ENCODE data around the gene BMPR1A.

The BMPR1A gene

DNA sequence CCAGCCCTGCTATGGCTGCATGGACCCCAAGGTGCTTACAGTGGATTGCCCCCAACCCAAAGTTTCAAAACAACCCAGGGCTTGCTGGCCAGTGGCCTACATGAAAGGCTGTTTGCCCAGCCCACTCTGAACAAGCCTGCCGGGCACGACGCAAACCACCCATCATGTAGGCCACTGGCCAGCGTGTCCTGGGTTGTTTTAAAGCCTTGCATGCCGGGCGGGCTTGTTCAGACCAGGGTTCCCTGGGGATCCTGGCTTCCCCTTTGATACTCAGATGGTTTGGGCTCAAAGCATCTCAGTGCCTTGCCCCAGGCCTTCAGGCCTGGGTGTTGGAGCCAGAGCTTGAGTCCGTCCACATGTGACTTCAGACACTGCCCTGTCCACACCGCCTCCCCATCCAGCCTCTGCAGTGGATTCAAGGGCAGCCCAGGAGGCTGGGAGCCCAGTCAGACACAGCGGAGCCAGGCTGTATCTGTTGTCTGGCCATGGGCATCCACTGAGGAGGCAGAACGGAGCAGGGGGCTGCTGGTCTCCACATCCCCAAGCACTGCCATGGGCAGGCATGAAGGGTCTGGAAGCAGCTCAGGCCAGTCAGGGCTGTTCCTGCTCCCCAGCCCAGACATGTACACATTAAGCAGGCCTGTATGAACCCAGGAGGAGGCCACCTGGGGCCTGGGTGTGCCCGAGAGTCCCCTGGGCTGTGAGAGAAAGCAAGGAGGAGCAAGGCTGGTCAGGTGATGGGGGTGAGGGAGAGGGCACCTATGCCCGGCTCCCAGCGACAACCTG lies 207.8 kb downstream of the BMPR1A start:
- TF ChIP-seq, protein P1, sequence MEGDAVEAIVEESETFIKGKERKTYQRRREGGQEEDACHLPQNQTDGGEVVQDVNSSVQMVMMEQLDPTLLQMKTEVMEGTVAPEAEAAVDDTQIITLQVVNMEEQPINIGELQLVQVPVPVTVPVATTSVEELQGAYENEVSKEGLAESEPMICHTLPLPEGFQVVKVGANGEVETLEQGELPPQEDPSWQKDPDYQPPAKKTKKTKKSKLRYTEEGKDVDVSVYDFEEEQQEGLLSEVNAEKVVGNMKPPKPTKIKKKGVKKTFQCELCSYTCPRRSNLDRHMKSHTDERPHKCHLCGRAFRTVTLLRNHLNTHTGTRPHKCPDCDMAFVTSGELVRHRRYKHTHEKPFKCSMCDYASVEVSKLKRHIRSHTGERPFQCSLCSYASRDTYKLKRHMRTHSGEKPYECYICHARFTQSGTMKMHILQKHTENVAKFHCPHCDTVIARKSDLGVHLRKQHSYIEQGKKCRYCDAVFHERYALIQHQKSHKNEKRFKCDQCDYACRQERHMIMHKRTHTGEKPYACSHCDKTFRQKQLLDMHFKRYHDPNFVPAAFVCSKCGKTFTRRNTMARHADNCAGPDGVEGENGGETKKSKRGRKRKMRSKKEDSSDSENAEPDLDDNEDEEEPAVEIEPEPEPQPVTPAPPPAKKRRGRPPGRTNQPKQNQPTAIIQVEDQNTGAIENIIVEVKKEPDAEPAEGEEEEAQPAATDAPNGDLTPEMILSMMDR (IDR thresholded peaks at IDR 0.05) = no peak

DNA sequence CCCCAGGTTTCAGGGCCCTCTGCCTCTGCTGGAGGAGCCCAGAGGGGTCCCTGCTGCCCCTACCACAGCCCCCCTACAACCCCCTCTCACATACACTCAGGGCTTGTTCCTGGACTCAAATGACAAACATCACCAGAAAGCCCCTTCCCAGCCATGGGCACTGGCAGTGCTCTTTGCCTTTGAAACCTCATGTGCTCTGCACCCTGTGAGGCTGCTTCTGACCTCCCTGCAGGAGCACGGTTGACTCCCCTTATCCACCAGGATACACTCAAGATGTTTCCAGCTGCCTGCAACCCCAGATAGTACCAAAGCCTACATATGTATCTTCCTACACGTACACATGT lies 208.4 kb downstream of the BMPR1A start:
- TF ChIP-seq, protein P1 (IDR thresholded peaks at IDR 0.05) = no peak

DNA sequence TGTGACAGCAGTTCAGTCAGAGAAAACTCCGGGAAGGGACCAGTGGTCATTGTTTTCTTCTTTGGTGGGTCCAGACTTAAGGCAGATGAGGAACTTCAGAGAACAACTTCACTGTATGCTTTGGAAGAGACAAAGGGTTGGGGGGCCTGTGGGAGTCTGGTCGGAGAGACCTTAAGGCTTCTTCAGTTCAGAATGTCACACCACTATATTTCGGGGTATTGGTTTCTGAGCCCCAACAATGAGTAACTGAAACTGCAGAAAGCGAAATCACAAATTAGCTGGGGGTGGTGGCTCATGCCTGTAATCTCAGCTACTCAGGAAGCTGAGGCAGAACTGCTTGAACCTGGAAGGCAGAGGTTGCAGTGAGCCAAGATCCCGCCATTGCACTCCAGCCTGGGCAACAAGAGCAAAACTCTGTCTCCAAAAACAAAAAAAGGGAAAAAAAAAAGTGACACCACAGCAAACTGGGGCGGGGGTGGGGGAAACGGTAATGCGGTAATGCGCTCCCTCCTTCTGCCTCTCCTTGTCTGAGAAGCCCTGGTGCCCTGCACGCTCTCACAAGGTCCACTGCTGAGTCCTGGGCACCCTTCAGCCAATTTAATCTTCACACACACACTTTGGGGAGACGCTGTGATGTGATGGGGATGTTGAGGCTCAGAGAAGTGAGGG lies 209.7 kb downstream of the BMPR1A start:
- TF ChIP-seq, protein P1 (IDR thresholded peaks at IDR 0.05) = no peak

DNA sequence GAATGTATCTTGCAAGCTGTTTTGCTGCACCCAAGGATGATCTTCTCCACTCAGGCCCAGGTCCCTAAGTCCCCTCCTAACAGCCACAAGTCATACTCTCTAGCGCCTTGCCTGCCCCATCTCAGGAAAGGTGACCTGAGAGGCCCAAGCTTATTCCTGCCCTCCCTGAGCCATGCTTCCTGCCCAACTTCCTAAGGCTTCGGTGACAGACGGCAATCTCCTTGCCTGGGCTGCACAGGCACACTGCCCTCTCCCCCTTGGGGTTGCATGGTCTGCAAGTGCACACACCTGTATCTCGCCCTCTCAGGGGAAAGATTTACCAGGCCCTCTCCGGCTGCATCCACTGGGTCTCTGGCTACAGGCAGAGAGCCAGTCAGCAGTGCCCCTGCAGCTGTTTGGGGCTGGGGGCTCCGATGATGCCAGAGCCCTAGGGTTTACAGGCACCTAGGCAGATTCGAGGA lies 211.1 kb downstream of the BMPR1A start:
- TF ChIP-seq, protein P1 (IDR thresholded peaks at IDR 0.05) = no peak

DNA sequence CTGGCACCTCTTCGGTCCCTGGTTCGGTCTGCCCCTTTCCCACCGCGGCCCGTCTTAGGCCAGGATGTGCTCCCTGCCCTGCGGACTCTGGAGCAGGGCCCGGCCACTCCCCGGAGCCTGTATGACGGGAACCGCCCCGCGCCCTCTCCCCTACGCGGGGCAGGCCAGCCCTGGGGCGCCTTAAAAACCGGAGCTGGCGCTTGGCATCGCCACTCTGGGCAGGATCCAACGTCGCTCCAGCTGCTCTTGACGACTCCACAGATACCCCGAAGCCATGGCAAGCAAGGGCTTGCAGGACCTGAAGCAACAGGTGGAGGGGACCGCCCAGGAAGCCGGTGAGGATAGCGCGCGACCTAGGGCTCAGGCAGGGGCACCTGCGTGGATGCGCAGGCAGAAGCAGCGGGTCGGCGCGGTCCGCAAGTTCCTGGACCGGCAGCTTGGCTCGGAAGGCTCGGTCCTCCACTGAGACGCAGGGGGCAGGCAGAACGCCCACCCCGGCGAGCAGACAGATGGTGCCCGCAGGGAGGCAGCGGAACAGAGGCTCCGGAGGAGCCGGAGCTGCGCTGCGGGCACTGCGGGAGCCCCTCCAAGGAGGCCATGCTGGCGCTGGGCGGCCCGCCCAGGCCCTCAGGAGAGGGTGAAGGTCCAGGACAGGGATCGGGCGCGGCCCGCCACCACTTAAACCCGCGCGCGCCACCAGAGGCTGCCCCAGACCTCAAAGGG lies 212.0 kb downstream of the BMPR1A start, which contains the start of gene ADIRF:
ADIRF (plus strand) TSS at position 212 of the 723 bp plus-strand sequence; CDS start at position 275, 63 bp downstream.
- TF ChIP-seq, protein P1 (IDR thresholded peaks at IDR 0.05) = no peak

DNA sequence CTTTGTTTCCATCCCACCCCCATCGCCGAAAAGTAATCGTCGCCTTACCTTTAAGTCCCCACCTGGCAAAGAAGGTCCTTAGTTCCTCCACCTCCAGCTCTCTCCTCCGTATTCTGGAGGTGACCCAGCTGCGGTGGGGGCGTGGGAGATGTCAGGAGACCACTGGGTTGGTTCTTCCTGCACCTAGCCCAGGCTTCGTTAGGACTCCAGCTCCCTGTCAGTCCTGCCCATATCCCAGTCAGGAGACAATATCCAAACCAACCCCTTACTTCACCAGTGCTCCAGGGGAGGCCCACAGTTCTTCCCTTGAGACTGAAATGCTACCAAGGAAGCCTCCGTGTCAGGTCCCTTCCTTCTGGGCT lies 212.6 kb downstream of the BMPR1A start:
- TF ChIP-seq, protein P1 (IDR thresholded peaks at IDR 0.05) = no peak

DNA sequence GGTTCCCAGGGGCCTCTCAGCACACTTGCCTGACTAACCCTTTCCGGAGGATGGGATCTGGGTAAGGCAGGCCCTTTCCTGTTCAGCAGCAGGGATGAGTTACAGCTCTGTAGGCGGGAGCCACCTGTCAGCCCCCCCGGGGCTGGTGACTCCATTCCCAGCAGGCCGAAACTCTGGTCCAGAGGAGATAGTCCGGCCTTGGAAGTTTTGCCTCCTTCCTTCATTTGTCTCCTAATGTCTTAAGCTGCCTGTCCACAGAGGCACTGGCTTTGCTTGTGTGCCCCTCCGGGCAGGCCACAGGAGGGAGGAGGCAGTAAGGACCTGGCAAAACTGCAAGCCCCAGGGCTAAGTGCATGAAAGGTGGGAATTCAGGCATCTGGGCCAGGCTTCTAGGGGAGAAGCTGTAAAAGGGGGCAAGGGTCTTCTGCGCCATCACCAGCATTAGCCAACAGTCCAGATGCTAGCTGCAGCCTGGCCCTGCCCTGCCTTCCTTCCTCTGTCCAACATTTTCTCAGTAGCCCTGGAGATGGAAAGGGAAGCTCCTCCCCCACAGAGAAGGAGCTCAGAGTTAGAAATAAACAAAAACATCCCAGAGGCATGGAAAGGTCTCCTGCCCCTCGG lies 213.1 kb downstream of the BMPR1A start:
- TF ChIP-seq, protein P1 (IDR thresholded peaks at IDR 0.05) = no peak
